ENCODE measurements around the gene FCGBP.
"Not testable (repeated sequence)": the region's sequence is repeated elsewhere in the genome, so short reads cannot be mapped to it uniquely, and the experiment has no call there.

The FCGBP gene

DNA sequence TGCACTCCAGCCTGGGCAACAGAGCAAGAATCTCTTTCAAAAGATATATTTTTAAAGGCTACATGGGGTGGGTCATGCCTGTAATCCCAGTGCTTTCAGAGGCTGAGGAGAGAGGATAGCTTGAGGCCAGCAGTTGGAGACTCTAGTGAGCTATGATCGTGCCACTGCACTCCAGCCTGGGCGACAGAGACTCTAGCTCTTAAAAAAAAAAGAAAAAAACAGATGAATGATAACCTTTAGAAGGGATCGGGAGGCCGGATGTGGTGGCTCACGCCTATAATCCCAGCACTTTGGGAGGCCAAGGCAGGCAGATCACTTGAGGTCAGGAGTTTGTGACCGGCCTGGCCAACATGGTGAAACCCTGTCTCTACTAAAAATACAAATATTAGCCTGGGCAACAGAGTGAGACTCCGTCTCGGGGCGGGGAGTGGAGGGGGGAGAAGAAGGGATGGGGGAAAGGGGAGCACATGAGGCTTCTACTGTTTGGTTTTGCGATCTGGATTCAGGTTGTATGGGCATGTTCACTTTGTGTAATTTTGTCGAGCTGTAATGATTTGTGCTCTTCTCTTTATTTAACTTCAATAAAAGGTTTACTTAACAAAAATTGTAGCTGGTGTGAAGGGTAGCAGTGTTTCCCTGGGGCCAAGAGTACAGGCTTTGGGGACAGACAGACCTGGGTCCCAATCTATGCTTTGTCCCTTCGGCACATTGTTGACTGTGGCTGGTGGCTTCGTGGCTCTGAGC, 35.4 kb upstream of the FCGBP start:
- TF ChIP-seq ZFX (IDR thresholded peaks at IDR 0.05; ENCODE audit: borderline replicate concordance) (no peak), CTCF (IDR thresholded peaks at IDR 0.05) (no peak)
- peak overlapping the region; percentile 76 for H3K27ac ChIP-seq

DNA sequence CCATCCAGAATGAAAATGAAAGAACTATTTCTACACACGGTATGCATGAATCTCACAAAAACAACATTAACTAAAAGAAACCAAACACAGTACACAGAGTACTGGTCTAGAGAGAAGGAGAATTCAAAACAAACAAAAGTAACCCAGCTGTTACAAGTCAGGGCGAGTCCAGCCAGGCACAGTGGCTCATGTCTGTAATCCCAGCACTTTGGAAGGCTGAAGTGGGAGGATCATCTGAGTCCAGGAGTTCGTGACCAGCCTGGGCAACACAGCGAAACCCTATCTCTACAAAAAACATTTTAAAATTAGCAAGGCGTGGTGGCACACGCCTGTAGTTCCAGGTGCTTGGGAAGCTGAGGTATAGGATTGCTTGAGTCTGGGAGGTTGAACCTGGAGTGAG, 34.8 kb upstream of the FCGBP start:
- TF ChIP-seq CTCF (IDR thresholded peaks at IDR 0.05) = no peak
- no peak for TF ChIP-seq ZFX (IDR thresholded peaks at IDR 0.05; ENCODE audit: borderline replicate concordance)

DNA sequence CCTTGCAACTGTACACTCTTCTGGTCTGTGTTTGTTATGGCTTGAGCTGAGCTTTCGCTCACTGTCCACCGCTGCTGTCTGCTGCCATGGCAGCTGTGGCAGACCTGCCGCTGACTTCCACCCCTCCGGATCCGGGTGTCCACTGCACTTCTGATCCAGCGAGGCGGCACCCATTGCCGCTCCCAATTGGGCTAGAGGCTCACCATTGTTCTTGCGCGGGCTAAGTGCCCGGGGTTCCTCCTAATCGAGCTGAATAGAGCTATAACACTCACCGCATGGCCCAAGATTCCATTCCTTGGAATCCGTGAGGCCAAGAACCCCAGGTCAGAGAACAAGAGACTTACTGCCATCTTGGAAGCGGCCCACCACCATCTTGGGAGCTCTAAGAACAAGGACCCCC, 34.4 kb upstream of the FCGBP start:
- TF ChIP-seq ZFX (IDR thresholded peaks at IDR 0.05; ENCODE audit: borderline replicate concordance) = no peak
- TF ChIP-seq CTCF (IDR thresholded peaks at IDR 0.05) = no peak
- H3K27ac ChIP-seq = no peak overlapping the region

More for the DNA sequence above, 34.8 kb upstream of the FCGBP start:
- H3K27ac ChIP-seq = no peak overlapping the region

- TF ChIP-seq ZFX (IDR thresholded peaks at IDR 0.05; ENCODE audit: borderline replicate concordance) = no peak
- no peak for TF ChIP-seq CTCF (IDR thresholded peaks at IDR 0.05)
- no peak overlapping the region for H3K27ac ChIP-seq
Measured at GRCh38 chr19:39967561-39967960, 33.1 kb upstream of the FCGBP start.

- TF ChIP-seq ZFX (IDR thresholded peaks at IDR 0.05; ENCODE audit: borderline replicate concordance) (no peak), CTCF (IDR thresholded peaks at IDR 0.05) (no peak)
- H3K27ac ChIP-seq = no peak overlapping the region
Measured at GRCh38 chr19:39966617-39967016, 32.2 kb upstream of the FCGBP start.

GRCh38 chr19:39963898-39964297, 29.5 kb upstream of the FCGBP start:
- no peak overlapping the region for H3K27ac ChIP-seq
- TF ChIP-seq CTCF (IDR thresholded peaks at IDR 0.05) = no peak
- no peak for TF ChIP-seq ZFX (IDR thresholded peaks at IDR 0.05; ENCODE audit: borderline replicate concordance)

GRCh38 chr19:39959407-39959806, 25.0 kb upstream of the FCGBP start:
- H3K27ac ChIP-seq = not testable (repeated sequence)

- H3K27ac ChIP-seq = not testable (repeated sequence)
Measured at GRCh38 chr19:39958942-39959341, 24.5 kb upstream of the FCGBP start.

GRCh38 chr19:39957886-39958285, 23.5 kb upstream of the FCGBP start:
- not testable (repeated sequence) for H3K27ac ChIP-seq

Measured in 22Rv1 (cell line).